Heart left ventricle (tissue), 13 donors: ENCODE data around the gene GALNTL6.

Experiments used
- POLR2A ChIP-seq, 2 donors: fragments of 450-650 bp; IDR thresholded peaks; one replicate each; pipeline ENCODE4 v1.6.1; 2017; ENCODE audit warnings: antibody characterized with exemption in 2 of 2, mild to moderate bottlenecking in 2 of 2, moderate library complexity in 2 of 2
- TF ChIP-seq, protein P1 (sequence below), 12 donors: fragments of 200-600 bp; sonication (generic) in 4 of 12; IDR thresholded peaks; one replicate each; pipeline versions ENCODE4 v1.5.0 to v1.8.0; 2018 to 2022; ENCODE audit warnings: antibody characterized with exemption in 12 of 12, mild to moderate bottlenecking in 5 of 12
- donor health status: ischemic (EF 13 %, LVEDD 7.1; RV severe dilation, severe dysfunction).
- donor health status: DM: no; HTN: yes; CAD: no.
- donor health status: DM: no; HTN: no; CAD: no.
- donor health status: ischemic (EF 25% LVEDD 6.9; RV normal size, moderate dysfunction).
- donor health status: ischemic (EF 25% LVEDD 5.7; RV mildly dilated, moderate dysfunction).
- donor health status: ischemic (EF 35%, LVEDD 5.7; RV mildly dilated, moderate dysfunction).
- donor health status: nonischemic (EF 11% LVEDD 7.7; RV severe dilation, severe dysfunction).
- donor health status: DM: yes; HTN: yes; CAD: no.
- donor health status: PGD.
- donor health status: ischemic (EF 29% LVEDD 5.4; RV normal size, mild dysfunction).
- donor health status: nonischemic (EF 23%, LVEDD 6.1; RV moderate dilation, normal function).

DNA sequence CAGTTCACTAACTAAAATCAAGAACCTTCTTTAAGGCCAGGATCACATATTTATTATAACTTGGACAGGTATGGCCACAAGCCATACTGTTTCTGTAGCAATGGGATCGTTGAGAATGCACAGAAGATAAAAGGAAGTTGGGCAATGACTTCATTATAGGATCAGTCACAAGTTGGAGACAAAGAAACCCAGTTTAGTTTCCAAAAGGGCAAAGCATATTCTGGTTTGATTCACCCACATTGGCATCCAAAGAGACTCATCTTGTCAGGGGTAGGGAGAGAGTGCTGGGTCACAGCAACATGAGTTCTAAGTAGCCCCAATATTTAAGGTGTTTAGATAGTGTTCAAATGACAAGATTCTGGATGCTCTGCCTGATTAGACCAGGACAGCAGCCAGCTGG lies 1038.3 kb downstream of the GALNTL6 start:
- TF ChIP-seq, protein P1, sequence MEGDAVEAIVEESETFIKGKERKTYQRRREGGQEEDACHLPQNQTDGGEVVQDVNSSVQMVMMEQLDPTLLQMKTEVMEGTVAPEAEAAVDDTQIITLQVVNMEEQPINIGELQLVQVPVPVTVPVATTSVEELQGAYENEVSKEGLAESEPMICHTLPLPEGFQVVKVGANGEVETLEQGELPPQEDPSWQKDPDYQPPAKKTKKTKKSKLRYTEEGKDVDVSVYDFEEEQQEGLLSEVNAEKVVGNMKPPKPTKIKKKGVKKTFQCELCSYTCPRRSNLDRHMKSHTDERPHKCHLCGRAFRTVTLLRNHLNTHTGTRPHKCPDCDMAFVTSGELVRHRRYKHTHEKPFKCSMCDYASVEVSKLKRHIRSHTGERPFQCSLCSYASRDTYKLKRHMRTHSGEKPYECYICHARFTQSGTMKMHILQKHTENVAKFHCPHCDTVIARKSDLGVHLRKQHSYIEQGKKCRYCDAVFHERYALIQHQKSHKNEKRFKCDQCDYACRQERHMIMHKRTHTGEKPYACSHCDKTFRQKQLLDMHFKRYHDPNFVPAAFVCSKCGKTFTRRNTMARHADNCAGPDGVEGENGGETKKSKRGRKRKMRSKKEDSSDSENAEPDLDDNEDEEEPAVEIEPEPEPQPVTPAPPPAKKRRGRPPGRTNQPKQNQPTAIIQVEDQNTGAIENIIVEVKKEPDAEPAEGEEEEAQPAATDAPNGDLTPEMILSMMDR (IDR thresholded peaks at IDR 0.05): no peak
- TF ChIP-seq POLR2A (IDR thresholded peaks at IDR 0.05): no peak
